HL-60 (cell line): ENCODE data around the gene SPDEF.

Experiments
- DNase-seq, 2 experiments: peaks; one replicate each; pipeline ENCODE4 v3.0.0-alpha.2; 2010 to 2020; ENCODE audit warnings: low read depth in 1 of 2, low spot score in 1 of 2
- H3K27ac ChIP-seq: fragments of 250-450 bp; sonication (Bioruptor Pico); replicated peaks from 2 replicates; pipeline ENCODE4 v1.5.1; 2020; ENCODE audit warnings: mild to moderate bottlenecking, moderate library complexity
- H3K27me3 ChIP-seq: fragments of 250-450 bp; sonication (Bioruptor Pico); 2 replicates; pipeline ENCODE4 v1.5.1; 2021; ENCODE audit warnings: mild to moderate bottlenecking, moderate library complexity; ENCODE audit not compliant: insufficient read depth, poor library complexity, severe bottlenecking
- H3K4me3 ChIP-seq: replicated peaks from 2 replicates; pipeline ENCODE4 v1.5.1; 2011; ENCODE audit warnings: mild to moderate bottlenecking, control low read depth, low read length; ENCODE audit not compliant: insufficient read depth
- GABPA ChIP-seq: IDR thresholded peaks from 2 replicates; pipeline ENCODE4 v1.6.1; 2012; ENCODE audit warnings: low read depth
- POLR2AphosphoS5 ChIP-seq: IDR thresholded peaks from 2 replicates; pipeline ENCODE4 v1.6.1; 2012; ENCODE audit warnings: low read depth
- REST ChIP-seq: IDR thresholded peaks from 2 replicates; pipeline ENCODE4 v1.6.1; 2012; ENCODE audit warnings: low read depth; ENCODE audit not compliant: insufficient replicate concordance
- SPI1 ChIP-seq: IDR thresholded peaks from 2 replicates; pipeline ENCODE4 v1.6.1; 2012; ENCODE audit warnings: low read depth, mild to moderate bottlenecking, borderline replicate concordance
- TF ChIP-seq, protein P1 (sequence below): IDR thresholded peaks from one replicate; pipeline ENCODE4 v1.5.1; 2011; ENCODE audit warnings: low read length, control low read depth, inconsistent platforms; ENCODE audit not compliant: insufficient read depth

Gene SPDEF

GRCh38 chr6:34539181-34539580 lies 16.9 kb downstream of the SPDEF start:
- no peaks in the 10 kb centered on the region for H3K27me3 ChIP-seq
- H3K27ac ChIP-seq, result no peak overlapping the region

DNA sequence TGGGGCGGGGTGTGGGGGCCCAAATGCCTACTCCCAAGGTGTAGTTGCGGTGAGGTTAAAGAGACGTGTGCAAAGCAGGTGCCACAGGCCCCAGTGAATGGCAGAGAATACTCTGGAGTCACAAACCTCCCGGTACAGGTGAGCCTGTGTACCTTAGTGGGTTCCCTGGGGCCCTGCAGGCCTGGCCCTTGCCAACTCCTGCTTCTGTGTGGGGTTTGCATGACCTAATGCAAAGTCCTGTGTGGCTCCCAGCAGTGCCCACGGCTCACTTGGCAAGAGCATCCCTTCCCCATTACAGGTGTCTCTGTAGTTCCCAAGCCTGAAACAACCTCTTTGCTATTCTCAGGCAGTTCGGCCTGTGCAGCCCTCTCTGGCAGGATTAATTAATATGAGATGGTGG lies 17.5 kb downstream of the SPDEF start:
- Histone ChIP-seq H3K27ac (no peak overlapping the region), H3K4me3 (no peak overlapping the region), H3K27me3 (no peaks in the 10 kb centered on the region)
- no peak for DNase-seq
- TF ChIP-seq POLR2AphosphoS5 (no peak), SPI1 (no peak), REST (no peak), GABPA (no peak)
- TF ChIP-seq, protein P1, sequence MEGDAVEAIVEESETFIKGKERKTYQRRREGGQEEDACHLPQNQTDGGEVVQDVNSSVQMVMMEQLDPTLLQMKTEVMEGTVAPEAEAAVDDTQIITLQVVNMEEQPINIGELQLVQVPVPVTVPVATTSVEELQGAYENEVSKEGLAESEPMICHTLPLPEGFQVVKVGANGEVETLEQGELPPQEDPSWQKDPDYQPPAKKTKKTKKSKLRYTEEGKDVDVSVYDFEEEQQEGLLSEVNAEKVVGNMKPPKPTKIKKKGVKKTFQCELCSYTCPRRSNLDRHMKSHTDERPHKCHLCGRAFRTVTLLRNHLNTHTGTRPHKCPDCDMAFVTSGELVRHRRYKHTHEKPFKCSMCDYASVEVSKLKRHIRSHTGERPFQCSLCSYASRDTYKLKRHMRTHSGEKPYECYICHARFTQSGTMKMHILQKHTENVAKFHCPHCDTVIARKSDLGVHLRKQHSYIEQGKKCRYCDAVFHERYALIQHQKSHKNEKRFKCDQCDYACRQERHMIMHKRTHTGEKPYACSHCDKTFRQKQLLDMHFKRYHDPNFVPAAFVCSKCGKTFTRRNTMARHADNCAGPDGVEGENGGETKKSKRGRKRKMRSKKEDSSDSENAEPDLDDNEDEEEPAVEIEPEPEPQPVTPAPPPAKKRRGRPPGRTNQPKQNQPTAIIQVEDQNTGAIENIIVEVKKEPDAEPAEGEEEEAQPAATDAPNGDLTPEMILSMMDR, result no peak

More at GRCh38 chr6:34539181-34539580, 16.9 kb downstream of the SPDEF start:
- no peak for TF ChIP-seq REST
- TF ChIP-seq, protein P1, result no peak
- TF ChIP-seq POLR2AphosphoS5, result no peak
- no peak for TF ChIP-seq GABPA
- no peak for TF ChIP-seq SPI1
- H3K4me3 ChIP-seq, result no peak overlapping the region
- no peak for DNase-seq

- Histone ChIP-seq H3K27ac (no peak overlapping the region), H3K27me3 (no peaks in the 10 kb centered on the region), H3K4me3 (no peak overlapping the region)
- no peak for TF ChIP-seq SPI1
- no peak for TF ChIP-seq POLR2AphosphoS5
- TF ChIP-seq GABPA, result no peak
- TF ChIP-seq, protein P1, result no peak
- TF ChIP-seq REST, result no peak
- DNase-seq, result no peak
Measured at GRCh38 chr6:34537922-34538550, 18.1 kb downstream of the SPDEF start.
